Epithelial cell of proximal tubule (primary cell): ENCODE results near the gene ST3GAL5. TPM values are rescaled to one million over a fixed set of nuclear protein-coding genes. Genes with fewer than 3 reads are reported as not detected.

Source experiments
- DNase-seq: peaks from one replicate; pipeline ENCODE4 v3.0.0-alpha.2; 2011; ENCODE audit warnings: low read depth
- H3K4me3 ChIP-seq: 2 replicates; pipeline ENCODE4 v1.5.1; 2011; ENCODE audit warnings: low read depth, mild to moderate bottlenecking, low read length
- total RNA-seq: library from RNA; depleted of rRNA; stranded (reverse); fragments of >200 nt; gene quantifications from 2 replicates; pipeline ENCODE4 v1.2.3, GENCODE V29; 2015
- TF ChIP-seq, protein P1 (sequence below): conservative IDR thresholded peaks from 2 replicates; pipeline ENCODE4 v1.5.1; 2012; ENCODE audit warnings: low read depth, mild to moderate bottlenecking, low read length

The ST3GAL5 gene
- total RNA-seq, 1 donor from 2014 or later: 8.7 TPM

DNA sequence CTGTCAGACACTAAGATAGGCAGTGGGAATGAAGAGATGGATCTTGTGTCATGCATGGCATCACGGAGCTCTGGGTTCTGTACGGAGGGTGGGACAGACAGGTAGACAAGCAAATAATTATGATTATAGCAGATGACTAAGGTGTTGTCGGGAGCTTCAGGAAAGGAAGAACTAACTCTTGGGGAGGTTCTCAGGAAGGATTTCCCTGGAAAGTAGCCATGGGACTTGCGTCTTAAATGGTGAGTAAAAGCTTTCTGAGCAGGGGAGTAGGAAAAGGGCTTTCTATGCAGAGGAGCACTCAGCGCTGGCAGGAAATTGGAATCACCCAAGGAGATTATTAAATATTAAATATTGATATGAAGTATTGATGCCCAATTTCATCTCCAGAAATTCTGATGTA is 99.5 kb downstream of the ST3GAL5 start:
- DNase-seq: no peak
- H3K4me3 ChIP-seq: no peak overlapping the region
- TF ChIP-seq, protein P1, sequence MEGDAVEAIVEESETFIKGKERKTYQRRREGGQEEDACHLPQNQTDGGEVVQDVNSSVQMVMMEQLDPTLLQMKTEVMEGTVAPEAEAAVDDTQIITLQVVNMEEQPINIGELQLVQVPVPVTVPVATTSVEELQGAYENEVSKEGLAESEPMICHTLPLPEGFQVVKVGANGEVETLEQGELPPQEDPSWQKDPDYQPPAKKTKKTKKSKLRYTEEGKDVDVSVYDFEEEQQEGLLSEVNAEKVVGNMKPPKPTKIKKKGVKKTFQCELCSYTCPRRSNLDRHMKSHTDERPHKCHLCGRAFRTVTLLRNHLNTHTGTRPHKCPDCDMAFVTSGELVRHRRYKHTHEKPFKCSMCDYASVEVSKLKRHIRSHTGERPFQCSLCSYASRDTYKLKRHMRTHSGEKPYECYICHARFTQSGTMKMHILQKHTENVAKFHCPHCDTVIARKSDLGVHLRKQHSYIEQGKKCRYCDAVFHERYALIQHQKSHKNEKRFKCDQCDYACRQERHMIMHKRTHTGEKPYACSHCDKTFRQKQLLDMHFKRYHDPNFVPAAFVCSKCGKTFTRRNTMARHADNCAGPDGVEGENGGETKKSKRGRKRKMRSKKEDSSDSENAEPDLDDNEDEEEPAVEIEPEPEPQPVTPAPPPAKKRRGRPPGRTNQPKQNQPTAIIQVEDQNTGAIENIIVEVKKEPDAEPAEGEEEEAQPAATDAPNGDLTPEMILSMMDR: no peak

DNA sequence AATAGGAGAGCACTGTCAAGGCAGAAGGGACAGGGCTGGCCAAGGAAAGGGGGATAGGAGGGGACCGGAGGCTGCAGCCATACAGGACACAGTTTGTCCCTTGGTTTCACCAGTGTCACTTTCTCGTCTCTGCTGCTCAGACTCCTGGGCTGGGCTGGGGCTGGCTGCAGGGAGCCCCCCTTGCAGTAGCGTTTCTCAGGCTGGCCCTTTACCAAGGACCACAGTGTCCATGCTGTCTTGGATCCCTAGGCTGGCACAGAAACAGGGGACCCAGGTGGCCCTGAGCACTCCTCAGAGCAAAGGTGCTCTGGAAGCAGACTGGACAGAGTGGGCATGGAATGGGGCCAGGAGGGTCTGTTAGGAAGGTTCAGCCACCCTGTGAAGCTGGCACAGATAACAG is 100.2 kb downstream of the ST3GAL5 start:
- TF ChIP-seq, protein P1: no peak
- no peak for DNase-seq
- no peak overlapping the region for H3K4me3 ChIP-seq

- H3K4me3 ChIP-seq: no peak overlapping the region
- DNase-seq: no peak
- TF ChIP-seq, protein P1: no peak
Measured at GRCh38 chr2:85787981-85788340, 100.8 kb downstream of the ST3GAL5 start.

DNA sequence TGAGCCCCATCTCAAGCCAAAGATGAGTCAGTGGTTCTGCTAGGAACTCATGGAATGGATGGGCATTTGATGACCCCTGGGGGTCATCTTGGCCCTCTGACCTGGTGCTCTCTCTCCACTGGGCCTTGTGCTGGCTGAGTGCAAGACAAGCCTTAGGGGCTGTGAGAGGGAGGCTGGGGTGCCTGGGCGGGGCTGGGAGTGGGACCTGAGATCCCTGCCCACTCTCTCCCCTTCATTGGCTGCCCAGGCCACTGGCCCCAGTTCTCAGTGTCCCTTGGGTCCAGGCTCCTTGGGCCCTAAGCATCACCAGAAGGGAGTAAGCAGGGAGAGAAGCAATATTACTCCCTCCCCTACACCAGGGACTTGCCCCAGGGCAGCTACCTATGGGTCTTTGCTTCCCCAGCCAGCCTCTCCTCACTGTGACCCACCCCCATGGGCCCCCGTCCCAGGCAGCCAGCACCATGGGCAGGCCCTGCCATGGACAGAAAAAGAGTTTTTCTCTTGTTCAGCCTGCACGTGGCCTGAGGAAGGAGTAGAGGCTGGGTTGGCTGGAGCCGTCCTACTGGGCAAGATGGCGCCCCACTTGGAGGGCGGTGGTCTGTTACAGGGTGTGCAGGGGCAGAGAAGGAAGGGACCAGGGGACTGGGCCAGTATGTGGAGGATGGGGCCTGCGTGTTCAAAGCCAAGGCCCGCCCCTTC is 101.4 kb downstream of the ST3GAL5 start:
- no peak for DNase-seq
- no peak overlapping the region for H3K4me3 ChIP-seq
- TF ChIP-seq, protein P1: no peak

Other genes with a start within 250 kb of the ST3GAL5 start
- gene SFTPB, start 220.8 kb downstream of the ST3GAL5 start, total RNA-seq: not detected in 2 replicates
- gene GNLY, start 194.6 kb downstream of the ST3GAL5 start, total RNA-seq: not detected in 2 replicates
- gene ATOH8, start 135.0 kb downstream of the ST3GAL5 start, total RNA-seq: 0.52 and 0.94 TPM in 2 replicates
- 21.3 and 23.1 TPM in 2 replicates for gene POLR1A, start 216.9 kb upstream of the ST3GAL5 start, total RNA-seq
- gene PTCD3, start 217.2 kb upstream of the ST3GAL5 start, total RNA-seq: 47.8 and 53.2 TPM in 2 replicates